GM12878 (cell line): Measurements from ENCODE around the gene SCGB3A1.

Experiments used
- CTCF ChIP-seq, 3 experiments: IDR thresholded peaks in 2 of 3; conservative IDR thresholded peaks in 1 of 3; 2 replicates each; pipeline ENCODE4 v1.5.1; 2011; ENCODE audit warnings: low read depth in 3 of 3, low read length in 3 of 3, mild to moderate bottlenecking in 3 of 3, control low read depth in 2 of 3, moderate library complexity in 2 of 3, inconsistent platforms in 1 of 3, mixed read lengths in 1 of 3; ENCODE audit not compliant: control insufficient read depth in 2 of 3, insufficient read depth in 1 of 3; ENCODE audit errors: extremely low read depth in 1 of 3
- JUND ChIP-seq: IDR thresholded peaks from 2 replicates; pipeline ENCODE4 v1.6.1; 2012; ENCODE audit warnings: low read depth, mild to moderate bottlenecking, low read length, improper control_type of control experiment, moderate library complexity
- POLR2AphosphoS5 ChIP-seq: IDR thresholded peaks from 2 replicates; pipeline ENCODE4 v1.6.1; 2011; ENCODE audit warnings: mild to moderate bottlenecking, low read length, inconsistent platforms

GRCh38 chr5:180636016-180636402 lies 44.7 kb upstream of the SCGB3A1 start:
- TF ChIP-seq JUND (no peak), CTCF (IDR thresholded peaks at IDR 0.05 in 2 of 3, conservative IDR thresholded peaks at IDR 0.05 in 1 of 3; ENCODE audit: control insufficient read depth in 2 of 3, extremely low read depth in 1 of 3, insufficient read depth in 1 of 3, low read depth in 3 of 3, low read length in 3 of 3) (no peak), POLR2AphosphoS5 (no peak)
